ENCODE results near the gene DAAM1. TPM values are rescaled to one million over a fixed set of nuclear protein-coding genes. Genes with fewer than 3 reads are reported as not detected.
A peak's percentile ranks its signal among the peaks of the same experiment; 100 is the strongest.

Gene DAAM1
- polyA plus RNA-seq, 3 donors = 3.2 to 6.3 (median 4.4) TPM

- no peaks in the 10 kb centered on the region for H3K9me3 Mint-ChIP-seq
- Histone ChIP-seq H4K20me1 (ENCODE audit: insufficient read depth, low read length) (no peaks in the 10 kb centered on the region), H3K9ac (ENCODE audit: insufficient read depth, low read length, poor library complexity, severe bottlenecking) (no peak overlapping the region), H3K36me3 (replicated peaks in 1 of 2; ENCODE audit: control insufficient read depth in 1 of 2, insufficient read depth in 2 of 2, low read length in 2 of 2) (peaks cover 4 to 8% of the 10 kb centered on the region in 2 donors), H3K79me2 (ENCODE audit: insufficient read depth, low read length) (no peaks in the 10 kb centered on the region), H3K4me1 (ENCODE audit: control insufficient read depth in 1 of 2, insufficient read depth in 2 of 2, low read length in 2 of 2) (peaks cover 5 to 10% of the 10 kb centered on the region in 2 donors), H3K9me3 (replicated peaks in 1 of 2; ENCODE audit: control insufficient read depth in 1 of 2, insufficient read depth in 1 of 2, low read length in 2 of 2) (no peaks in the 10 kb centered on the region), H3K27me3 (ENCODE audit: control insufficient read depth in 2 of 2, insufficient read depth in 2 of 2, low read length in 2 of 2) (no peaks in the 10 kb centered on the region), H3K27ac (ENCODE audit: low read depth in 1 of 2, low read length in 2 of 2) (no peak overlapping the region), H3K4me2 (replicated peaks; ENCODE audit: extremely low read depth, low read length, poor library complexity, severe bottlenecking) (no peak overlapping the region), H2AFZ (ENCODE audit: insufficient read depth, low read depth, low read length, poor library complexity, severe bottlenecking) (no peak overlapping the region), H3K4me3 (replicated peaks in 1 of 3; ENCODE audit: low read depth in 2 of 3, low read length in 3 of 3) (no peak overlapping the region)
- peaks cover 5% of the 10 kb centered on the region for H3K4me1 Mint-ChIP-seq
- no peak for DNase-seq
- H3K4me3 Mint-ChIP-seq = no peak overlapping the region
- H3K27ac Mint-ChIP-seq = no peak overlapping the region
- peaks cover 0 to 3% (median 0%) of the 10 kb centered on the region in 3 donors for H3K27me3 Mint-ChIP-seq (ENCODE audit: low read depth in 3 of 3)
- WGBS (ENCODE audit: insufficient coverage) = 100% methylated on average over 2 of the region's 4 CpGs
- H3K36me3 Mint-ChIP-seq = peaks cover 8 to 22% of the 10 kb centered on the region in 2 donors
- no peak for TF ChIP-seq CTCF (IDR thresholded peaks at IDR 0.05)
- intact Hi-C loops (cut with micrococcal nuclease) = no loop called here
Observed at GRCh38 chr14:59349258-59349701, 160.8 kb downstream of the DAAM1 start.

- Mint-ChIP-seq H3K27ac (peak overlapping the region in 1 of 7 donors; percentile 50), H3K4me3 (no peak overlapping the region), H3K27me3 (ENCODE audit: low read depth in 3 of 3) (peaks cover 0 to 1% (median 0%) of the 10 kb centered on the region in 3 donors), H3K9me3 (no peaks in the 10 kb centered on the region), H3K4me1 (peaks cover 11% of the 10 kb centered on the region), H3K36me3 (peaks cover 24 to 36% of the 10 kb centered on the region in 2 donors)
- Histone ChIP-seq H3K27ac (ENCODE audit: low read depth in 1 of 2, low read length in 2 of 2) (no peak overlapping the region), H3K27me3 (ENCODE audit: control insufficient read depth in 2 of 2, insufficient read depth in 2 of 2, low read length in 2 of 2) (no peaks in the 10 kb centered on the region), H4K20me1 (ENCODE audit: insufficient read depth, low read length) (no peaks in the 10 kb centered on the region), H3K9ac (ENCODE audit: insufficient read depth, low read length, poor library complexity, severe bottlenecking) (no peak overlapping the region), H3K9me3 (replicated peaks in 1 of 2; ENCODE audit: control insufficient read depth in 1 of 2, insufficient read depth in 1 of 2, low read length in 2 of 2) (no peaks in the 10 kb centered on the region), H3K4me3 (replicated peaks in 1 of 3; ENCODE audit: low read depth in 2 of 3, low read length in 3 of 3) (no peak overlapping the region), H3K4me2 (replicated peaks; ENCODE audit: extremely low read depth, low read length, poor library complexity, severe bottlenecking) (no peak overlapping the region), H2AFZ (ENCODE audit: insufficient read depth, low read depth, low read length, poor library complexity, severe bottlenecking) (no peak overlapping the region), H3K4me1 (ENCODE audit: control insufficient read depth in 1 of 2, insufficient read depth in 2 of 2, low read length in 2 of 2) (peaks cover 2 to 7% of the 10 kb centered on the region in 2 donors), H3K79me2 (ENCODE audit: insufficient read depth, low read length) (no peaks in the 10 kb centered on the region), H3K36me3 (replicated peaks in 1 of 2; ENCODE audit: control insufficient read depth in 1 of 2, insufficient read depth in 2 of 2, low read length in 2 of 2) (peaks cover 4 to 11% of the 10 kb centered on the region in 2 donors)
- WGBS (ENCODE audit: insufficient coverage) = 100% methylated on average over 3 of the region's 3 CpGs
- intact Hi-C loops (cut with micrococcal nuclease) = no loop called here
- no peak for DNase-seq
- no peak for TF ChIP-seq CTCF (IDR thresholded peaks at IDR 0.05)
Observed at GRCh38 chr14:59352961-59353360, 164.5 kb downstream of the DAAM1 start.
